Measurements from ENCODE around the gene TBC1D20. TPM values are rescaled to one million over a fixed set of nuclear protein-coding genes. Genes with fewer than 3 reads are reported as not detected.

TBC1D20 gene
- total RNA-seq, 4 donors from 2014 or later, result 38.1 to 43.6 (median 42.8) TPM

DNA sequence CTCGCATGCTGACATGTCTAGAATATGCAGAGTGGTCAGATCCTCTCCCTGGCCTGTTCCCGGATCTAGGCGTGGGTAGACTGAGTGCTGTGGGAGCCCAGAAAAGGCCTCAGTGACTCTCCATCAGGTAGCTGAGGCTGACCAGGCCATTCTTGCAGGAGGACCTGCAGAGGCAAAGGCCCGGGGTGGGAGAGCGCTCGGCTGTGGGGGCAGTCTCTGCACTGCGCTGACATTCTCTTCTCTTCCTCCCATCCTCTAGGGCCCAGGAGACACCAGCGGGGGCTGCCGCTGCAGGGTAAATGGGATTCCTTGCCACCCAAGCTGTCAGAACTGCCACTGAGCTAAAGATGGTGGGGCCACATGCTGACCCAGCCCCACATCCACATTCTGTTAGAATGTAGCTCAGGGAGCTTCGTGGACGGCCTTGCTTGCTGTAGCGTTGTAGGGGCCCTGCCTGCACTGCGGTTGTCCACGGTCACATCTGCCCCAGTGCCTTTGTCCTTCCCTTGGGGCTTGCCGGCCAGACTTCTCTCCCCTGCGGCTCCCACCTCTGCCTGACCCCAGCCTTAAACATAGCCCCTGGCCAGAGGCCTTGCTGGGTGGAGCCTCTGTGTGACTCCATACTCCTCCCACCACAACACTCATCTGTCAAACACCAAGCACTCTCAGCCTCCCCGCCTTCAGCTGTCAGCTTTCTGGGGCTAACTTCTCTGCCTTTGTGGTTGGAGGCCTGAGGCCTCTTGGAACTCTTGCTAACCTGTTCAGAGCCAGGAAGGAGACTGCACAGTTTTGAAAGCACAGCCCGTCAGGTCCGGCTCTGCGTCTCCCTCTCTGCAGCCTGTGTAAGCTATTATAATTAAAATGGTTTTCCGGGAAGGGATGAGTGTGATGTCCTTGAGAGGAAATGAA lies 32.0 kb downstream of the TBC1D20 start:
- Histone ChIP-seq H3K9me3 (no peaks in the 10 kb centered on the region), H3K4me1 (peaks cover 0 to 14% (median 0%) of the 10 kb centered on the region in 4 donors), H3K27me3 (no peaks in the 10 kb centered on the region), H3K27ac (no peak overlapping the region), H3K36me3 (peaks cover 0 to 68% (median 0%) of the 10 kb centered on the region in 3 donors), H3K4me3 (no peak overlapping the region)
- TF ChIP-seq, protein P1, sequence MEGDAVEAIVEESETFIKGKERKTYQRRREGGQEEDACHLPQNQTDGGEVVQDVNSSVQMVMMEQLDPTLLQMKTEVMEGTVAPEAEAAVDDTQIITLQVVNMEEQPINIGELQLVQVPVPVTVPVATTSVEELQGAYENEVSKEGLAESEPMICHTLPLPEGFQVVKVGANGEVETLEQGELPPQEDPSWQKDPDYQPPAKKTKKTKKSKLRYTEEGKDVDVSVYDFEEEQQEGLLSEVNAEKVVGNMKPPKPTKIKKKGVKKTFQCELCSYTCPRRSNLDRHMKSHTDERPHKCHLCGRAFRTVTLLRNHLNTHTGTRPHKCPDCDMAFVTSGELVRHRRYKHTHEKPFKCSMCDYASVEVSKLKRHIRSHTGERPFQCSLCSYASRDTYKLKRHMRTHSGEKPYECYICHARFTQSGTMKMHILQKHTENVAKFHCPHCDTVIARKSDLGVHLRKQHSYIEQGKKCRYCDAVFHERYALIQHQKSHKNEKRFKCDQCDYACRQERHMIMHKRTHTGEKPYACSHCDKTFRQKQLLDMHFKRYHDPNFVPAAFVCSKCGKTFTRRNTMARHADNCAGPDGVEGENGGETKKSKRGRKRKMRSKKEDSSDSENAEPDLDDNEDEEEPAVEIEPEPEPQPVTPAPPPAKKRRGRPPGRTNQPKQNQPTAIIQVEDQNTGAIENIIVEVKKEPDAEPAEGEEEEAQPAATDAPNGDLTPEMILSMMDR (IDR thresholded peaks at IDR 0.05), result no peak
- TF ChIP-seq POLR2A (IDR thresholded peaks at IDR 0.05), result no peak
- no peak for DNase-seq

DNA sequence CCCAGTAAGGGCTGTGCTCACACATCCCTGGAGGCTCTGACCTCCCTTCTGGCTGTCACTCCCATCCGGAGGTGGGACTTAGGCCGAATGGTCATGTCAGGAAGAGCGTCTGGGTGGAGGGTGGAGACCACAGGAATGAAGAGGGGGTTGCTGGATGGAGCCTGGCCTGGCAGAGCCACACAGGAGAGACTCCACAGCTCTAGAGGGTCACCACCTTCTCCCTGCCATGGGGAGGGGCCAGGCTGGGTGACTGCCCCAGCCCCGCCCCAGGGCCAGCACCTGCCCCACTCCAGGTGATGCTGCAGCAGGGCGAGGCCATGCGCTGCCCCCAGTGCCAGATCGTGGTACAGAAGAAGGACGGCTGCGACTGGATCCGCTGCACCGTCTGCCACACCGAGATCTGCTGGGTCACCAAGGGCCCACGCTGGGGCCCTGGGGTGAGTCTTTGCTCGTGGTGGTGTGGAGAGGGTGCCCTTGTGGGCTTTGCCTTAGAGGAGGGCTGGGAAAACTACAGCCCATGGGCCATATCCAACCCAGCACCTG lies 33.6 kb downstream of the TBC1D20 start:
- no peak for TF ChIP-seq POLR2A (IDR thresholded peaks at IDR 0.05)
- TF ChIP-seq, protein P1 (IDR thresholded peaks at IDR 0.05), result no peak
- Histone ChIP-seq H3K9me3 (no peaks in the 10 kb centered on the region), H3K4me3 (no peak overlapping the region), H3K4me1 (peaks cover 0 to 6% (median 0%) of the 10 kb centered on the region in 4 donors), H3K27me3 (no peaks in the 10 kb centered on the region), H3K27ac (no peak overlapping the region), H3K36me3 (peaks cover 0 to 70% (median 0%) of the 10 kb centered on the region in 3 donors)
- DNase-seq, result peak in 1 of 3 donors; percentile 42

DNA sequence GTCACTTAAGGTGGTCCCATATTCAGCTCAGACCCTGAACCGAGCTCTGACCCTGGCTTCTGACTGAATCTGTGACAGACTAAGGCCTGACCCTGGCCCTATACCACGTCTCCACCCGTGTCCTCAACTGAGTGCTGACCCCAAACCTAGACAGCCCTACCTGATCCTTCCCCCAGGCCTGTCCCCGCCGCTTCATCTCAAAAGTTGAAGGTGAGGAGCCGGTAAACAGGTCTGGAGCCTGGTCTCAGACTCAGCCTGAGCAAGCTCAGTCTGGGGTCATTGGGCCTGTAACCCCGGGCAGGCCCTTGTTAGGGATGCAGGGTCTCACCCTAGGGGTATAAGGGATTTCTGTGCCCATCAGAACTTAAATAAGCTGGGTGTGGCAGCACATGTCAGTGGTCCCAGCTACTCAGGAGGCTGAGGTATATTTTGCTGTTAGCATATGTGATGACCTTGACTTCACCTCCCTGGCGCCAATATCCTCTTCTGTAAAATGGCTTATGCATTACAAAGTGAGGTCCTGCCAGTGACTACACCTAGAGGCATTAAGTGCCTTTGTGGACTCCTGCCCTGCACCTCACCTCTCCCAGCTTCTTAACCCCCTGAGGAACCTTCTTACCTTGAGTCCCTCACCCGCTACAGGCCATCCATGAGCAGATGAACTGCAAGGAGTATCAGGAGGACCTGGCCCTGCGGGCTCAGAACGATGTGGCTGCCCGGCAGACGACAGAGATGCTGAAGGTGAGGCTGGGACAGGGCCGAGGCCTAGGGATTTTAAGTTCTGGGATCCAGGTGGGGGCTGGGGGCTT lies 34.3 kb downstream of the TBC1D20 start:
- H3K27ac ChIP-seq, result no peak overlapping the region
- no peak overlapping the region for H3K4me3 ChIP-seq
- no peaks in the 10 kb centered on the region for H3K4me1 ChIP-seq
- TF ChIP-seq, protein P1 (IDR thresholded peaks at IDR 0.05), result no peak
- TF ChIP-seq POLR2A (IDR thresholded peaks at IDR 0.05), result no peak
- no peak for DNase-seq
- H3K36me3 ChIP-seq, result peaks cover 0 to 77% (median 0%) of the 10 kb centered on the region in 3 donors
- H3K9me3 ChIP-seq, result no peaks in the 10 kb centered on the region
- no peaks in the 10 kb centered on the region for H3K27me3 ChIP-seq

DNA sequence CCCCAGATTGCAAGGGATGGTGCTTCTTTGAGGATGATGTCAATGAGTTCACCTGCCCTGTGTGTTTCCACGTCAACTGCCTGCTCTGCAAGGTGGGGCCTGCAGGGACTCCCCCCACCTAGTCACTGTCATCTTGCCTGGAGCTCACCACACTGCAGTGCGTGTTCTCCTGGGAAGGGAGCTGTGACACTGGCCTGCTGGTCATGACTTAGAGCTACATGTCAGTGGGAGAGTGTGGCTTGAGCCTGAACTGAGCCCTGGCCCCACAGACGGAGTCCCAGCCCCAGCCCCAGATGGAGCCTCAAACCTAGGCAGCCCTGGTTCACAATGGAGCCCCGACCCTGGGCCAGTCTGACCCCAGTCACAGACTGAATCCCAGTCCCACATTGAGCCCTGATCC lies 34.9 kb downstream of the TBC1D20 start:
- no peak for DNase-seq
- Histone ChIP-seq H3K27me3 (no peaks in the 10 kb centered on the region), H3K27ac (no peak overlapping the region), H3K36me3 (peaks cover 0 to 83% (median 0%) of the 10 kb centered on the region in 3 donors), H3K9me3 (no peaks in the 10 kb centered on the region), H3K4me3 (no peak overlapping the region), H3K4me1 (no peaks in the 10 kb centered on the region)
- TF ChIP-seq, protein P1 (IDR thresholded peaks at IDR 0.05), result no peak
- no peak for TF ChIP-seq POLR2A (IDR thresholded peaks at IDR 0.05)

DNA sequence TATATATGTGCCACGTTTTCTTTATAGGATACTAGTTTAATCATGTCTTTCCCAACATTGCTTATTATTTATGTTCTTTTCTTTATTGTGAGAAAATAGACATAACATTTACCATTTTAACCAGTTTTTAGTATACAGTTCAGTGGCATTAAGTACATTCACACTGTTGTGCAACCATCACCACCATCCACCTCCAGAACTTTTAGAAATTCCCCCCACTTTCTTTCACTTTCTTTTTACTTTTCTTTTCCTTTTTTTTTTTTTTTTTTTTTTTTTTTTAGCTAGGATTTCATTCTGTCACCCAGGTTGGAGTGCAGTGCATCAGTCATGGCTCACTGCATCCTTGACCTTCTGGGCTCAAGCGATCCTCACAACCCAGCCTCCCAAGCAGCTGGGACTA lies 35.8 kb downstream of the TBC1D20 start:
- Histone ChIP-seq H3K4me1 (no peaks in the 10 kb centered on the region), H3K36me3 (peaks cover 0 to 89% (median 0%) of the 10 kb centered on the region in 3 donors), H3K9me3 (no peaks in the 10 kb centered on the region), H3K27ac (no peak overlapping the region), H3K4me3 (no peak overlapping the region), H3K27me3 (no peaks in the 10 kb centered on the region)
- DNase-seq, result no peak
- no peak for TF ChIP-seq POLR2A (IDR thresholded peaks at IDR 0.05)
- TF ChIP-seq, protein P1 (IDR thresholded peaks at IDR 0.05), result no peak

Measured in Peyer's patch (tissue), 4 donors.